DLD1 (cell line): ENCODE data around the gene NPHP1.
"Not testable (repeated sequence)": the region's sequence is repeated elsewhere in the genome, so short reads cannot be mapped to it uniquely, and the experiment has no call there.

ENCODE experiments used
- in situ Hi-C: cut with HindIII; loops from 2 replicates; pipeline ENCODE4 v1.10.0; 2017; ENCODE audit warnings: low sequenced_read_pairs

Gene NPHP1

DNA sequence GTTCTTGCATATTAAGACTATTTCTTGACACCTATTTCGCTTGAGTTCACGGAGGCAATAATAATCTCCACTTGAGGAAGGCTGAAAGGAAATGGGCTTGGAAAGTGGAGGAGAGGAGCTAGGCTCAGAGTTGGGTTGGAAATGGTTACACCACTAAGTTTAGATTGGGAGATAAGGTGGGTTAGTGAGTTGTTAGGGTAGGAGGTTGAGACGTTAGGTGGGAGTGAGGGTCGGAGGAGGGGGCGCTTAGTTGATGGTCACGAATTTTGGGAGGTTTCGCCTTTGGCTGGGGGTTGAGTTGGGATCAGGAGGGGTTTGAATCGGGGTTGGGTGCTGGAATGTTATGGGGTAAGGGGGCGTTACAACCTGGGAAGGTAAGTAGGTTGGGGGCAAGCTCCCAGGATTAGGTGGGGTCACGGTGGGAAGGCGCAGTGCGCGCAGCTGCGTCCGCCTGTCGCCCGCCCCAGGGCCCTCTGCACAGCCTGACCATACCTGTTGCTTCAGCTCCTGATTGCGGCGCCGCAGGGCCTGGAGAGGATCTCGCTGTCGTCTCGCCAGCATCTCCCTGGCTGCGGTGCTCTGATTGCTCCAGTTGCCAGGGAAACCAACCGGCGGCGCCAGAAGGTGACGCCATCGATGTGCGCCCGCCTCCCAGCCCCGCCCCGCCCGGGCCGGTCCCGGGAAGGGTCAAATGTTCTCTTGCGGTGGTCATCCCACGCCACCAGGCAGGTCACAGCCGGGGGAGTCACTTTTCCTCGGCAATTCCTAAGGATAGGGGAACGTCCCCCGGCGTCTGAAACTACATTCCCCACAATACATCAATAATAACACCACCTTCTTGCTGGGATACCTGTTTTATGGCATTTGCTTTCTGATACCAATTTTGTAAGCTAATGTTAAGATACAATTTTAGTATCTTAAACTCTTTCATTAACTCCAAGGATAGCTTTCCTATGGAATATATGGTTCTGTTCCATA is at the start of gene NPHP1:
NPHP1 (minus strand) TSS at position 606 of the 978 bp plus-strand sequence; CDS start at position 561, 45 bp downstream.
- in situ Hi-C loops: no loop called here

DNA sequence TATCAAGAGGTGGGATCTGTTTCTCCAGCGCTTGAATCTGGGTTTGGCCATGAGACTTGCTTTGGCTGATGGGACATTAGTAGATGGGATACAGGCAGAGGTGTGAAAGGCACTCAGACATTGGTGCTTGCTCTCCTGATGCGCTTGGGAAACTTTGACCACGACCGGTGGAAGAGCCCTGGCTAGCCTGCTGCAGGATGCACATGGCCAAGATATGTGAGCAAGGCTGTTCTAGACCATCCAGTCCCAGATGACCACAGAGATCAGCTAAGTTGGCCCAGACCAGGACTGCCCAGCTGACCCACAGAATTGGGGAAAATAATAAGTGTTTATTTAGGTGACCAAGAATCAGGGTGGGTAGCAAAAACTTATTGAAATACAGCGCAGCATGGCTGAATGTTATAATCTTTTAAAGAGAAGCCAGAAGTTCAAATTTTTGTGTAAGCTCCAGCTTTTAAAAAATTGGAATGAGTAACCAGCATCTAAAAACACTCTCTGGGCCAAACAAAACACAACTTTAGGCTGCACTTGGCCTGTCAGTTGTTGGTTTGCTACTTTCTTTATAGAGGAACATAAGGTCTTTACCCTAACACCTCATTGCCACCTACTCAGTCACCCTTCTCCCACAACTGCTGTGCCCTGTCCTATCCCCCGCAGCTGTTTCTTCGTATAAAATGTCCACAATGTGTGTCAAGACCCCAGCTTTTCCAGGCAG is 43.4 kb upstream of the NPHP1 start:
- in situ Hi-C loops: not testable (repeated sequence)

DNA sequence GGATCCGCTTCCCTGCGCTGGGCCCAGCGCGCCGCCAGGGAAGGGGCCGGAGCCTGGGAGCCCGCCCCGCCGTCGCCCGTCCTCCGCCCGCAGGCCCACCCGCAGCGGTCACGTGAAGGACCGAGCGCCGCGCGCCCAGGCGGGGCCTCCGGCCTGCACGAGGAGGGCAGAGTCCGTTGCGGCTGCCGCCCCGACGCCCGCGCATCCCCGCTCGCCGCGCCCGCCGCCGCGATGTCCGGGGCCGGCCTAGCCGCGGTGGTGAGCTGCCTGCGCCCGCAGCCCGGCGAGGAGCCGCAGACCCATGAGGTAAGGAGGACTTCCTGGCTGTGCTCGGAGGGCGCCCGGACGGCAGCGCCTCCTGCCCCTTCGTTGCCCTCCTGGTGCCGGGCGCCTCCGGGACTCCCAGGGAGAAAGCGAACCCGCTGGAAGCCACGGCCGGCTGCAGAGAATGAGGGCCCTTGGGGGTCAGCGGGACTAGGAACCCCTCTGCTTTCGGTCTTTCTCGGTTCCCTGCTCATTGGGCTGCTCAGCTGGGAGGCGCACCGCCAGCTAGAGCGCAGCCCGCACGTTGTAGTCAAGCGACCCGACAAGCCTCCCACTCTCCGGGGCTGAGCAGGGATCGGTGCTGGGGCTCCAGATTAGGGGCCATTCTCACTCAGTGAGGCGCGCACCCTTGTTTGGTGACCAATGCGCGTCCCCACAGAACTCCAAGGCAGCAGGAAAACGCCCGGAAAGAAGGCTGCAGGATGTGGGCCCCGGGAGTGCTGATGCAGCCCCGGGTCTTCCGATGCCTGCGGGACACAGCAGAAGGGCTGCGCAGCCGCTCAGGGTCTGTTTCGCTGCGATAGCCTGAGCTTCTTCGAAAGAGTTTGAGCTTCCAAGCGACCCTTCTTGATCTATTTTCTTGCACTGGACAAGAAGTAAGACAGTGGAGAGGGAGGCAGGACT is 40.9 kb upstream of the NPHP1 start:
- in situ Hi-C loops: not testable (repeated sequence)

DNA sequence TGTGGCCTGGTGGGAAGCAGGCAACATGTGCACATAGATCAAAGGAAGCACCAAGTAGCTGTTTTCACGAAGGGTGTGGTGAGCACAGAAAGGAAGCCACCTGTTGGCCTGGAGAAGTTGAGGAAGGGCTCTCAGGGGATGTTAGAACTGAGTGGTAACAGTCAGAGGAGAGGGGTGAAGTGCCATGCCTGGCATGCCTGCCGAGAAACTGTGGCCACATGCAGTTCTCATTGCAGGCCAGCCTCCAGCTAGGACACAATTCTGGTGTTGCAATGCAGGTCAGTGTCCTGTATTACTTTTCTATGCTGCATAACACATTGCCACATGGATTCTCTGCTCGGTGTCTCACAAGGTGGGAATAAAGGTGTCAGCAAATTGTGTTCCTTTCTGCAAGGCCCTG is 38.5 kb upstream of the NPHP1 start:
- in situ Hi-C loops: not testable (repeated sequence)

DNA sequence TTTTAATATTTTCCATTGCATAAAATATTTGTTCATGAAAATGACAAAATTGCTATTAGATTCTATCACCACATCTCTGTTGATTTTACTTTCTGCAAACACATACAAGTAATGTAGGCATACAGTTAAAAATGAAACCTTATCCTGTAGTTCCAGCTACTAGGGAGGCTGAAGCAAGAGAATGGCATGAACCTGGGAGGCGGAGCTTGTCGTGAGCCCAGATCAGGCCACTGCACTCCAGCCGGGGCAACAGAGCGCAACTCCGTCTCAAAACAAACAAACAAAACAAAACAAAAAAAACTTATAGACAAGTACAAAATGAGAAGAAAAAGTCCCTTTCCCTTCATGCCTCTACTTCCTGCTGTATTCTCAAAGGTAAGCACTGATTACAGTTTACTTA is 29.7 kb upstream of the NPHP1 start:
- in situ Hi-C loops: not testable (repeated sequence)

DNA sequence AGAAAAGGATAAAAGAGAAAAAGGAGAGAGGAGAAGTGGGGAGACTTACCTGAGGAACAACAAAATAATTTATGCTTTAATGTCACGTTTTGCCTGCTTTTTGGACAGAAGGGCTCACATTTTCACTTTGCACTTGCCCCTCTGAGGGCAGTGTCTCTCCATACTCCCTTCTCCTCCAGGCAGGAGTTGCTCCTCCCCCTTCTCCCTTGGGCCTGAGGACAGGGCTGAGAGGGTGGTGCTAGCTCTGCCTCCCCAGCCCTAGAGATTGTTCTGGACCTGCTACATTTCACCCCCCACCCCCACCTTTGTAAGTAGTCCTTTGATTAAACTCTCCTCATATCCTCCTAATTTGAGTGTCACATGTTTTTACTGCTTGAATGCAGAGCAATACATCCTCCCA is 25.1 kb upstream of the NPHP1 start:
- in situ Hi-C loops: not testable (repeated sequence)

DNA sequence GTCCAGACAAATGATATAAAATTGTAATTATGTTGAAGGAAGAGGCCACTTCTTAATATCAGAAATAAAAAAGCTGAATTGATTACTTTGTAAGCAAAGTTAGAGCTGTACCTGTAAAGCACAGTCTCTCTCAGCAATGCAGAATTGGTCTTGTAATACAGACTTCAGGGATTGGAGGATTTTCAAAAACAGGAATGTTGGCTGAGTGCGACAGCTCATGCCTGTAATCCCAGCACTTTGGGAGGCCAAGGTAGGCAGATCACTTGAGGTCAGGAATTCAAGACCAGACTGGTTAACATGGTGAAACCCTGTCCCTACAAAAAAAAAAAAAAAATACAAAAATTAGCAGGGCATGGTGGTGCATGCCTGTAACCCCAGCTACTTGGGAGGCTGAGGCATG is 17.8 kb upstream of the NPHP1 start:
- in situ Hi-C loops: not testable (repeated sequence)

DNA sequence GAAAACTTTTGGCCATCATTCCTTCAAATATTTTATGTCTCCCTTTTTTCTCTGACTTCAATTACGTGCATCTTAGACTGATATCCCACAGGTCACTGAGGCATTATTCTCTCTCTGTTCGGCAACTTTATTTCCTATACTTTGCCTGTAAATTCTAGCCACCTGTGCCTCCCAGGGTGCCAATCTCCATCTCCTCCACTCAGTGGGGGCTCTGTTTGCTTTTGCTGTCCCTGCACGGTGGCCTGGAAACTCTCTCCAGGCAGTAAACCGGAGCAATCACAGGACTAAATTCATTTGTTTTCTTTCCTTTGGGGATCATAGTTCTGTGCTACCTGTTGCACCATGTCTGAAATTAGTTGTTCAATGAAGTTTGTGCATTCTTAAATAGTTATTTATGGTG is 17.1 kb upstream of the NPHP1 start:
- in situ Hi-C loops: no loop called here

DNA sequence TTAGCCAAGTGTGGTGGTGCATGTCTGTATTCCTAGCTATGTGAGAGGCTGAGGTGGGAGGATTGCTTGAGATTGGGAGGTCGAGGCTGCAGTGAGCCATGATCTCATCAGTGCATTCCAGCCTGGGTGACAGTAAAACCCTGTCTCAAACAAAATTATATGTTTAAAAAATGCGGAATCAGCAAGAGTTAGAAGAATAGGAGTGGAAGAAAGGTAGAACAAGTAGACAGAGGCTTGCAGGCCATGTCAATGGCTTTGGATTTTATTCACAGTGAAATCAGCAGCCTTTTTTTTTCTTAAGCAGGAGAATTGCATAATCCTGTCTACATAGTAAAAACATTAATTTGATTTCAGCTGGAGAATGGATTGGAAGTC is 15.4 kb upstream of the NPHP1 start:
- in situ Hi-C loops: no loop called here

DNA sequence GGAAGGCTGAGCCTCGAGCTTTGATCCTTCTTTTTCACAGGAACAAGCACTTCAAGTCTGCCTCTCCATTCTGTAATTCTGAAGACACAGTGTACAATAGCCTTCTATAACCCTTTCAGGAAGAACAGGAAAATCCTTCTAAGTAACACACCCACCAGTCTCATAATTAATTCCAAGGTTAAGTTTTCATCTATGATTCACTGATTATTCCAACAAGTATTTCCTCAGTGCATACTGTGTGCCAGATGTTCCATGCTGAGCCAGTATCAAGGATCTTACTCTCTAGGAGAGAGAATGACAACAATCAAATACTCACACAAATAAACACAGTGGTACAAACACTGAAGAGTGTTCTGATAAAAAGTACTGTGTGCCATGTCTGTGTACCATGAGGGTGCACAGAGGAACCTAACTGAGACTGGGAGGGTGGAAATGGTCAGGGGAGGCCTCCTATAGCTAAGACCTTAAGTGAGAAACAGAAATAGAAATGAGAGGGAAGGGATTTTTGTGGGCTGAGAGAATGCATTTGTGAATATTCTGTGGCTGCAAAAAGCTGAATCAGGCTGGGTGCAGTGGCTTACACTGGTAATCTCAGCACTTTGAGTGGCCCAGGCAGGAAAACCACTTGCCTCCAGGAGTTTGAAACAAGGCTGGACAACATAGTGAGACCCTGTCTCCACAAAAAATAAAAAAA is 14.8 kb upstream of the NPHP1 start:
- in situ Hi-C loops: no loop called here

DNA sequence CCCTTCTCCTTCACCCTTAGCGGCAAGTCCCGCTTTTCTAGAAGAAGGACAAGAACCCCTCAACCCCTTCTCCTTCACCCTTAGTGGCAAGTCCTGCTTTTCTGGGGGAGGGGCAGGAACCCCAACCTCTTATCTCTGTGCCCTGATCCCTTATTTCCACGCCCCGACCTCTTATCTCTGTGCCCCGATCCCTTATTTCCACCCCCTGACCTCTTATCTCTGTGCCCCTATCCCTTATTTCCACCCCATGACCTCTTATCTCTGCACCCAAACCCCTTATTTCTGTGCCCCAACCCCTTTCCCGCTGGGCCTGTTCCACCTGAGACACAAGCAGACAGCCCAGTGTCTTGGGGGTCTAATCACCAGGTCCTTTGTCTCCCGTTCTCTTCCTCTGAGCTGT is 14.1 kb upstream of the NPHP1 start:
- in situ Hi-C loops: not testable (repeated sequence)

DNA sequence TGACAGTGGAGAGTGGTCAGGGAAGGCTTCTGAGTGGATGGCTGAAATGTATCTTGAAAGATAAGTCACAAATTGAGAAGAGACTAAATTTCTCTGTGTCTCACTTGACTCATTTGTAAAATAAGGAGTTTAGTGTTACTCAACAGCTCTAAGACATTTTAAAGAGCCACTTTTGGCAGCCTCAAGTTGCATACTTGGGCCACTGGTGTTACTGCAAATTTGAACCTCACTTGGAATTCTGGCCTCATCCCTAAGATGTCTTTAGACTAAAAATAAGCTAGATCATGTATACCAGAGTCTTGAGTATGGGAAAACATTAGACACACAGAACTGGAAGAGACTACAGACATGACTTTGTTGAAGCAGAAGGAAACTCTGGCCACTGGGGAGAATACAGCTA is 12.0 kb upstream of the NPHP1 start:
- in situ Hi-C loops: no loop called here

DNA sequence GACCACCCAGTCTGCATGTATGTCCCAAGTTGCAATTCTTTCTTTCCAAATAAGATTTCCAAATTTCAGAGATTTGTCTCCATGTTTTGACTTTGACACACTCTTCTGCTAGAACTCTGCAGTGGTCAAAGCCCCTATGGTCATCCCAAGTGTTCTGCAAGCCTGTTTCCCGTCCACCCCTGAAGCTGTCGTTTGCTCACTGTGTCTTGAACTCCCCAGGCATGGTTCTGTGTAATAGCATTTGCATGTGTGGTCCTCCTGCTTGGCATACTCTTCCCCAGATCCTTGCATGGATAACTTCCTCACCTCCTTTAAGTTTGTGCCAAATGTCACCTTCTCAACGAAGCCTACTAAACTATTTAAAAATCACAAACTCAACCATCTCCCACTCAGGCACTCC is 11.4 kb upstream of the NPHP1 start:
- in situ Hi-C loops: no loop called here

DNA sequence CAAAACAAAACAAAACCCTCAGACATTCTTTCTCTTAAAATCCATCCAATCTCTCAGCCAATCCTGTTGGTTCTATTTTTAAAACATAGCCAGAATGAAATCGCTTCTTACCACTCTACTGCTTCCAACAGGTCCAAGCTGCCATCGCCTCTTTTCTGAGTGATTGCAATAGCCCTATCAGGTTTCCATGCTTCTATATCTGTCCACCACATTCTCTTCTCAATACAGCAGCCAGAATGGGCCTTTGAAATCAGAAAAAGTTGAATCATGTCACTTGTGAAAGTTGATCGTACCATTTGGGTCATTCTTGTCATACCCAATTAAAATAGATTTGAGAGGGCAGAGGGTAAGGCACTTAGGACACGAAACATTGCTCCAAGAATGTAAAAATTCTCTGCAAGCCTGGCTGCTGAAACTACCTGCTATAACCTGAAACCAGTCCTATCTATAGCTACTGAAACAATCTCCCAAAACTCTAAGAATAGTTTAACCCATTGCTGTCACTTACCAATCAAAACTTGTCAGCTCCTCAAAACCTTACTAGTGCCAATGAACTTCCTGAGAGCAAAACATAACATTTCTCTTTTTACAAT is 10.8 kb upstream of the NPHP1 start:
- in situ Hi-C loops: no loop called here

DNA sequence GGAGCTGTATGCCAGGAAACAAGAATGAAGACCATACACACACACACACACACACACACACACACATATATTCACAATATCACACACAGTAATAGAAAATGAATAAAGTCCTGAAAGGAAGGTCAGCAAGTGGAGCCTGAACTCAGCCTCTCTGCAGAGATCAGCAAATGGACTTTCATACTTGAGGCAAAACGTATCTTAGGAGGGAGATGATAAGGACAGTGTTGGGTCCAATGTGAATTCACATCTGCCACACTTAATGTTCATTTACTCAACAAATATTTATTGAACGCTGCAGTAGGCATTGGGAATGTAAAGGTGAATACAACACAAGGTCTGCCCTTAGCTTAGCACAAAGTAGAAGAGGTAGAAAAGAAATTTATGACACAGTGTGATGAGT is 10.3 kb upstream of the NPHP1 start:
- in situ Hi-C loops: no loop called here

DNA sequence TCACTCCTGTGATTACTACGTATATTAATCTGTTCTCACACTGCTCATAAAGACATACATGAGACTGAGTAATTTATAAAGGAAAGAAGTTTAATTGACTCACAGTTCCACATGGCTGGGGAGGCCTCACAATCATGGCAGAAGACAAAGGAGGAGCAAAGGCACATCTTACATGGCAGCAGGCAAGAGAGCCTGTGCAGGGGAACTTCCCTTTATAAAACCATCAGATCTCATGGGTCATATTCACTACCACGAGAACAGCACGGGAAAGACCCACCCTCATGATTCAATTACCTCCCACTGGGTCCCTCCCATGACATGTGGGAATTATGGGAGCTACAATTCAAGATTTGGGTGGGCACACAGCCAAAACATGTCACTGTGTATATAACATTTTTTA is 8.7 kb upstream of the NPHP1 start:
- in situ Hi-C loops: not testable (repeated sequence)

DNA sequence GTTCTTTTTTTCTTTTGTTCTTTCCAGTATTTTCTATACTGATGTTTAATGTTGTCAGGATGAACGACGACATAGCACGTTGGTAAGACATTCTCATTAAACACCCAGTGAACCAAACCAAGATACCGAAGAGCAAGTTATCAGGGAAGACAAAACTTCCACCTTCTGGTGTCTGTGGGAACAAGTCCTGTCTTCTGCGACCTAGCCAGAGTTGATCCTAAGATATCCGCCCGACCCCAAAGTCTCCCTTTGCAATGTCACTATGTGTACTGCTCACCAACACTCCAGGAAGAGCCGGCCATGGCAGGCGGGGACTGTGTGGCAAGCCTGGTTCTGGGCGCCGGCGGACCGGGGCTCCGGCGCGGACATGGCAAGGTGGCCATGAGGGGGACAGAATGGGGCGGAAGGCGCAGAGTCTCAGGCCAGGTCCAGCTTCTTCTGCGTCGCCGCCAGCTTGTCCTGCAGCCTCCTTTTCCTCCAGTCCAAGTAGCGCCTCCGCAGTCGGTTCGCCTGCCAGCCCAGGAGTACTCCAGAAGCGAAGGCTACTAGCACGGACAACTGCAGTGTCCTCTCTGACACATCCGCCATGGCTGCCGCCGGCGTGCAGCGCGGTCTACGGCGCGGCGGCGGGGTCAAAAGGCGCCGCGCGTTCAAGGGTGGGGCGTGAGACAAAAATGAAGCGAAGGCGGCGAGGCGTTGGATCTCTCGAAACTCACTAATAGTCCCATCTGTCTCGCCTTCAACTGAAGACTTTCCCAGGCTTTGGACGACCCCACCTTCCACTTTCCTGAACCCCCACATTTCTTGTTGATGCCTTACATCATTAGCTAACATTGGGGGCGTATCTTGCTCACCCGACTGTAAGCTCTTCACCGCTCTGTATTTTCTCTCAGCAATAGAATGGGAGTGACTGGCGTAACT is 7.4 kb upstream of the NPHP1 start, which contains the start of gene MTLN:
MTLN (minus strand) TSS at position 610 of the 921 bp plus-strand sequence; CDS start at position 588, 22 bp downstream.
- in situ Hi-C loops: no loop called here

DNA sequence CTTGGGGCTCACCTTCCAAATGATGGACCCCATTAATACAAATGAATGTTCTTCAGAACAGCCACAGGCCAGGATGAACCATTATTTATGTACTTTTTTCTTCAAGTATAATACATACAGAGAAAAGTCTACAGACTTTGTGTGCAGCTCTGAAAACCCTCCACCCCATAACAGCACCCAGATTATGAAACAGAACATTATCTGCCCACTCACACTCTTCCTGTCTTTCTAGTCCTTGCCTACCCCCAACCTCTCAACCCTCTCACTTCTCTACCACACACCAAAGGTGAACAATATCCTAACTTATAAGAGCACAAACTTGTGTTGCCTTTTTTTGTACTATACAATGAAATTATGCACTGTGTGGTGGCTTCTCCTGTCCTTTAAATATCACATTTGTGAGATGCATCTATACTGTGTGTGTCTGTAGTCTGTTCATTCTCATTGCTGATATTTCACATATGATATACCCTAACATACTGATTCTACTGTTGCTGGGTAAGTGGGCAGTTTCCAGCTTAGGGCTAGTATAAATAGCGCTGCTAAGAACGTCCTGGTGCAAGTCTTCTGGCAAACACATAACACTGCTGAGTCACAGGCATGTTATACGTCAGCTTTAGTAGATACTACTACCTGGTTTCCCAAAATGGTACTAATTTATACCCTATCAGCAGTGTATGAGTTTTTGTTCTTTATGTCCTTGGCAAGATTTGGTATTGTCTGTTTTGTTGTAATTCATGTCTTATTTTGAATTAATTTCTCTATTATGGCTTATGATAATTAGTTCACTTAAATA is 1.0 kb upstream of the NPHP1 start:
- in situ Hi-C loops: no loop called here
